Sigmoid colon (tissue), 7 donors: ENCODE data around the gene PAXX. TPM values are rescaled to one million over a fixed set of nuclear protein-coding genes. Genes with fewer than 3 reads are reported as not detected.

Experiments
- DNase-seq: peaks from one replicate; pipeline ENCODE4 v3.0.0-alpha.2; 2019
- H3K27ac ChIP-seq, 4 donors: fragments of 200-600 bp; sonication (generic); one replicate each; pipeline ENCODE4 v1.5.1; 2016 to 2019; ENCODE audit warnings: mild to moderate bottlenecking in 1 of 4
- H3K27me3 ChIP-seq, 3 donors: fragments of 200-600 bp; sonication (generic); one replicate each; pipeline ENCODE4 v1.5.1; 2019; ENCODE audit warnings: mild to moderate bottlenecking in 1 of 3
- H3K36me3 ChIP-seq, 4 donors: fragments of 200-600 bp; sonication (generic); one replicate each; pipeline ENCODE4 v1.5.1; 2016 to 2019
- H3K4me1 ChIP-seq, 4 donors: fragments of 200-600 bp; sonication (generic); one replicate each; pipeline ENCODE4 v1.5.1; 2017 to 2019
- H3K4me3 ChIP-seq, 4 donors: fragments of 200-600 bp; sonication (generic); one replicate each; pipeline ENCODE4 v1.5.1; 2017 to 2019; ENCODE audit warnings: mild to moderate bottlenecking in 2 of 4, moderate library complexity in 1 of 4
- H3K9me3 ChIP-seq, 4 donors: fragments of 200-600 bp in 3 of 4; sonication (generic) in 3 of 4; one replicate each; pipeline versions ENCODE4 v1.5.1 to v1.6.1; 2013 to 2019
- CTCF ChIP-seq, 4 experiments: fragments of 450-650 bp in 3 of 4; fragments of 200-600 bp in 1 of 4; IDR thresholded peaks; one replicate each; pipeline ENCODE4 v1.5.1; 2016 to 2019; ENCODE audit warnings: antibody characterized with exemption in 4 of 4, mild to moderate bottlenecking in 3 of 4, moderate library complexity in 2 of 4
- EP300 ChIP-seq, 4 donors: sonication (generic); formaldehyde crosslinking; IDR thresholded peaks; one replicate each; pipeline ENCODE4 v1.6.1; 2017; ENCODE audit warnings: antibody characterized with exemption in 4 of 4
- POLR2A ChIP-seq, 2 donors: fragments of 450-650 bp; IDR thresholded peaks; one replicate each; pipeline ENCODE4 v1.6.1; 2016; ENCODE audit warnings: antibody characterized with exemption in 2 of 2, mild to moderate bottlenecking in 2 of 2, moderate library complexity in 2 of 2
- POLR2AphosphoS5 ChIP-seq, 4 donors: sonication (generic); formaldehyde crosslinking; IDR thresholded peaks; one replicate each; pipeline ENCODE4 v1.6.1; 2017; ENCODE audit warnings: antibody characterized with exemption in 4 of 4
- WGBS, 2 donors: extraction: QIAGEN DNeasy Blood & Tissue Kit; methylation state at CpG; one replicate each; pipeline ENCODE4 v1.1.7; 2013; 5-methylcytosine and 5-hydroxymethylcytosine counted together
- intact Hi-C: fragments of 100-400 bp; cut with DNase I; formaldehyde crosslinking; loops from one replicate; pipeline ENCODE4 v1.15.1; 2023
- polyA plus RNA-seq, 3 donors: library from polyadenylated mRNA; stranded (reverse); fragments of 200-250 nt; gene quantifications; one replicate each; pipeline ENCODE4 v1.2.3, GENCODE V29; 2013
- total RNA-seq, 4 donors: library from RNA; depleted of rRNA; stranded (reverse); fragments of >200 nt; gene quantifications; one replicate each; pipeline ENCODE4 v1.1.0, GENCODE V29; 2016
- donor health status: healthy with polysubstance abuse.
- donor health status: Bipolar disorder and iron deficiency.
- donor health status: healthy.

PAXX gene
- total and polyA plus RNA-seq, 7 donors: 28.0 to 80.9 (median 36.3) TPM

GRCh38 chr9:136984464-136985026, 7.7 kb upstream of the PAXX start:
- H3K9me3 ChIP-seq: no peaks in the 10 kb centered on the region
- H3K36me3 ChIP-seq: no peaks in the 10 kb centered on the region
- intact Hi-C loops: no loop called here
- H3K4me1 ChIP-seq: peaks cover 0 to 13% (median 3%) of the 10 kb centered on the region in 4 donors
- DNase-seq: no peak
- no peak overlapping the region for H3K27ac ChIP-seq
- peaks cover 16 to 63% (median 47%) of the 10 kb centered on the region in 3 donors for H3K27me3 ChIP-seq
- H3K4me3 ChIP-seq: no peak overlapping the region
- TF ChIP-seq CTCF (IDR thresholded peaks at IDR 0.05): no peak
- TF ChIP-seq POLR2AphosphoS5 (IDR thresholded peaks at IDR 0.05): no peak
- no peak for TF ChIP-seq EP300 (IDR thresholded peaks at IDR 0.05)
- no peak for TF ChIP-seq POLR2A (IDR thresholded peaks at IDR 0.05)
- 55 to 65% methylated on average over 29 of the region's 29 CpGs for WGBS, 2 donors

GRCh38 chr9:136985027-136985602, 7.1 kb upstream of the PAXX start:
- no peak for TF ChIP-seq POLR2A (IDR thresholded peaks at IDR 0.05)
- no peak for TF ChIP-seq CTCF (IDR thresholded peaks at IDR 0.05)
- TF ChIP-seq EP300 (IDR thresholded peaks at IDR 0.05): no peak
- TF ChIP-seq POLR2AphosphoS5 (IDR thresholded peaks at IDR 0.05): no peak
- no peaks in the 10 kb centered on the region for H3K36me3 ChIP-seq
- intact Hi-C loops: no loop called here
- WGBS, 2 donors: 8 to 11% methylated on average over 48 of the region's 48 CpGs
- no peak overlapping the region for H3K4me3 ChIP-seq
- peaks cover 0 to 13% (median 3%) of the 10 kb centered on the region in 4 donors for H3K4me1 ChIP-seq
- H3K9me3 ChIP-seq: no peaks in the 10 kb centered on the region
- H3K27ac ChIP-seq: no peak overlapping the region
- no peak for DNase-seq
- H3K27me3 ChIP-seq: peaks cover 16 to 63% (median 41%) of the 10 kb centered on the region in 3 donors

GRCh38 chr9:136985853-136986252, 6.4 kb upstream of the PAXX start:
- H3K9me3 ChIP-seq: peaks cover 0 to 4% (median 0%) of the 10 kb centered on the region in 4 donors
- no peak for DNase-seq
- no peak overlapping the region for H3K27ac ChIP-seq
- H3K4me1 ChIP-seq: peaks cover 0 to 13% (median 3%) of the 10 kb centered on the region in 4 donors
- TF ChIP-seq POLR2AphosphoS5 (IDR thresholded peaks at IDR 0.05): no peak
- no peak for TF ChIP-seq POLR2A (IDR thresholded peaks at IDR 0.05)
- TF ChIP-seq EP300 (IDR thresholded peaks at IDR 0.05): no peak
- TF ChIP-seq CTCF (IDR thresholded peaks at IDR 0.05): no peak
- H3K27me3 ChIP-seq: peaks cover 16 to 62% (median 34%) of the 10 kb centered on the region in 3 donors
- intact Hi-C loops: no loop called here
- no peaks in the 10 kb centered on the region for H3K36me3 ChIP-seq
- H3K4me3 ChIP-seq: no peak overlapping the region
- 19 to 25% methylated on average over 33 of the region's 33 CpGs for WGBS, 2 donors

GRCh38 chr9:136988872-136989271, 3.4 kb upstream of the PAXX start:
- intact Hi-C loops: no loop called here

More at GRCh38 chr9:136988872-136989271, 3.4 kb upstream of the PAXX start:
- no peak for DNase-seq
- Histone ChIP-seq H3K36me3 (peaks cover 0 to 4% (median under 1%) of the 10 kb centered on the region in 4 donors), H3K9me3 (peaks cover 0 to 4% (median 0%) of the 10 kb centered on the region in 4 donors), H3K4me3 (no peak overlapping the region), H3K27ac (no peak overlapping the region), H3K27me3 (peaks cover 17 to 41% (median 30%) of the 10 kb centered on the region in 3 donors), H3K4me1 (peaks cover 0 to 34% (median 17%) of the 10 kb centered on the region in 4 donors)
- 95 to 97% methylated on average over 4 of the region's 4 CpGs for WGBS, 2 donors
- TF ChIP-seq CTCF (IDR thresholded peaks at IDR 0.05) (no peak), POLR2A (IDR thresholded peaks at IDR 0.05) (no peak), EP300 (IDR thresholded peaks at IDR 0.05) (no peak), POLR2AphosphoS5 (IDR thresholded peaks at IDR 0.05) (no peak)
